ENCODE data around the gene COL2A1. TPM values are rescaled to one million over a fixed set of nuclear protein-coding genes. Genes with fewer than 3 reads are reported as not detected.

COL2A1 gene
- total RNA-seq, 2 experiments from 2014 or later: 0.04 TPM; not detected in 1

GRCh38 chr12:47945341-47945728, 58.9 kb downstream of the COL2A1 start:
- H3K4me1 Mint-ChIP-seq: peaks cover 1% of the 10 kb centered on the region
- H3K27me3 Mint-ChIP-seq: peaks cover 26% of the 10 kb centered on the region
- DNase-seq: no peak
- no peaks in the 10 kb centered on the region for H3K36me3 Mint-ChIP-seq
- H3K9me3 Mint-ChIP-seq: no peaks in the 10 kb centered on the region
- H3K4me3 Mint-ChIP-seq: no peak overlapping the region
- no peak overlapping the region for H3K27ac Mint-ChIP-seq

- no peak overlapping the region for H3K4me3 Mint-ChIP-seq
- no peak for DNase-seq
- H3K4me1 Mint-ChIP-seq: peaks cover 1% of the 10 kb centered on the region
- no peaks in the 10 kb centered on the region for H3K9me3 Mint-ChIP-seq
- no peak overlapping the region for H3K27ac Mint-ChIP-seq
- H3K36me3 Mint-ChIP-seq: no peaks in the 10 kb centered on the region
- peaks cover 32% of the 10 kb centered on the region for H3K27me3 Mint-ChIP-seq
Observed at GRCh38 chr12:47944685-47945340, 59.5 kb downstream of the COL2A1 start.

GRCh38 chr12:47943623-47944340, 60.5 kb downstream of the COL2A1 start:
- Mint-ChIP-seq H3K27ac (no peak overlapping the region), H3K4me1 (no peaks in the 10 kb centered on the region), H3K36me3 (no peaks in the 10 kb centered on the region), H3K4me3 (no peak overlapping the region), H3K27me3 (peaks cover 32% of the 10 kb centered on the region), H3K9me3 (no peaks in the 10 kb centered on the region)
- DNase-seq: no peak

DNA sequence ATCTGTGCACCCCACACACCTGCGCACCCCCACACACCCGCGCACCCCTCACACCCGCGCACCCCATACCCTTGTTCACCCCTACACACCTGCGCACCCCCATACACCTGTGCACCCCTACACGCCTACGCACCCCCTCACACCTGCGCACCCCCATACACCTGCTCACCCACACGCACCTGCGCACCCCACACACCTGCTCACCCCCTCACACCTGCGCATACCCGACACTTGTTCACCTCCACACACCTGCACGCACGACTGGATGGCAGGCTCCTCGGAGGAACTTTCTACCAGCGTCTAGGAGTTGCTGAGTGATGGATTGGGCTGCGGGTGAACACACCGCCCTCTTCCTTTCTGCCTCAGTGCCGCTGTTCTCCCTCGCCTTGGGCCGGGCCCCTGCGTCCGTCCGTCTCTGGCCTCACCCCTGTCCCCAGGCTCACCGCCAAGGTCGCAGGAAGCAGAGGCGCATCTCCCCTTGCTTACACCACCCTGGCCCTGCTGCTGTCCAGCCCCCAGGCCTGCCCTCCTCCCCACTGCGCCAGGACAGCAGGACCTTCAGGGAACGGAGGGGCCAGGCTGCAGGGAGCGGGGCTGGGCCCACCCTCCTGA, 61.6 kb downstream of the COL2A1 start:
- Mint-ChIP-seq H3K9me3 (no peaks in the 10 kb centered on the region), H3K4me1 (no peaks in the 10 kb centered on the region), H3K27ac (no peak overlapping the region), H3K36me3 (no peaks in the 10 kb centered on the region), H3K4me3 (no peak overlapping the region), H3K27me3 (peaks cover 32% of the 10 kb centered on the region)
- DNase-seq: no peak

- Mint-ChIP-seq H3K9me3 (no peaks in the 10 kb centered on the region), H3K36me3 (no peaks in the 10 kb centered on the region), H3K27me3 (peaks cover 32% of the 10 kb centered on the region), H3K4me3 (no peak overlapping the region), H3K27ac (no peak overlapping the region), H3K4me1 (no peaks in the 10 kb centered on the region)
- DNase-seq: no peak
Observed at GRCh38 chr12:47941871-47942613, 62.2 kb downstream of the COL2A1 start.

GRCh38 chr12:47941475-47941780, 62.8 kb downstream of the COL2A1 start:
- no peaks in the 10 kb centered on the region for H3K9me3 Mint-ChIP-seq
- H3K27ac Mint-ChIP-seq: no peak overlapping the region
- no peak for DNase-seq
- no peaks in the 10 kb centered on the region for H3K36me3 Mint-ChIP-seq
- no peaks in the 10 kb centered on the region for H3K4me1 Mint-ChIP-seq
- H3K4me3 Mint-ChIP-seq: no peak overlapping the region
- peaks cover 26% of the 10 kb centered on the region for H3K27me3 Mint-ChIP-seq

DNA sequence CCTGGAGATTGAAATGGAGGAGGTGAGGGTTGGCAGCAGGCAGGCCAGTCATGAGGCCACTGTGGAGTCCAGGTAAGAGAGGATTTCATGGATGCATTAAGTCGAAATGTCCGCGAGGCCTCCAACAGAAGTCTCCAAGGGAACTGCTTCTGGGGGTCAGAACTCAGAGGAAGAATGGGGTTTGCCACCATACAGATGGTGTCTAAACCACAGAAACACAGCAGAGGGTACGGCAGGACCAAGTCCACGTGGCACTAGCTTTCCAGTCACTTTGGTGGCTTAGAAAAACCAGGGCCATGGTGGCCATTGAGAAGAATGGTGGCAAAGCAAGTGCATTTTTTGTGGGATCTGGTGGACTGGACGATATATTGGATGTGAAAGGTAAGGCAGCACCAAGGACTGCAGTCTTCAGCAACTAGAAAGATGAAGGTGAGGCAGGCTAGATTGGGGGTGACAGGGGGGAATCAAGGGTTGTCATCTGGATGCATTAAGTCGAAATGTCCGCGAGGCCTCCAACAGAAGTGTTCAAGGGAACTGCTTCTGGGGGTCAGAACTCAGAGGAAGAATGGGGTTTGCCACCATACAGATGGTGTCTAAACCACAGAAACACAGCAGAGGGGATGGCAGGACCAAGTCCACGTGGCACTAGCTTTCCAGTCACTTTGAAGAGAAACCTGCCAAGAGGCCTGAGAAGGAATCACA, 63.4 kb downstream of the COL2A1 start:
- Mint-ChIP-seq H3K9me3 (no peaks in the 10 kb centered on the region), H3K27ac (no peak overlapping the region), H3K4me1 (no peaks in the 10 kb centered on the region)

GRCh38 chr12:47939009-47939601, 65.2 kb downstream of the COL2A1 start:
- no peaks in the 10 kb centered on the region for H3K4me1 Mint-ChIP-seq
- no peak overlapping the region for H3K27ac Mint-ChIP-seq

More for the DNA sequence above, 63.4 kb downstream of the COL2A1 start:
- no peak for DNase-seq
- H3K36me3 Mint-ChIP-seq: no peaks in the 10 kb centered on the region
- no peak overlapping the region for H3K4me3 Mint-ChIP-seq
- H3K27me3 Mint-ChIP-seq: peaks cover 24% of the 10 kb centered on the region

GRCh38 chr12:47938594-47938993, 65.7 kb downstream of the COL2A1 start:
- peaks cover 24% of the 10 kb centered on the region for H3K27me3 Mint-ChIP-seq
- H3K4me3 Mint-ChIP-seq: no peak overlapping the region
- DNase-seq: no peak
- H3K4me1 Mint-ChIP-seq: no peaks in the 10 kb centered on the region
- no peaks in the 10 kb centered on the region for H3K36me3 Mint-ChIP-seq
- no peaks in the 10 kb centered on the region for H3K9me3 Mint-ChIP-seq
- H3K27ac Mint-ChIP-seq: no peak overlapping the region

More at GRCh38 chr12:47939009-47939601, 65.2 kb downstream of the COL2A1 start:
- no peak for DNase-seq
- Mint-ChIP-seq H3K36me3 (no peaks in the 10 kb centered on the region), H3K27me3 (peaks cover 24% of the 10 kb centered on the region), H3K4me3 (no peak overlapping the region), H3K9me3 (no peaks in the 10 kb centered on the region)

- Mint-ChIP-seq H3K27me3 (peaks cover 24% of the 10 kb centered on the region), H3K36me3 (no peaks in the 10 kb centered on the region), H3K4me3 (no peak overlapping the region), H3K27ac (no peak overlapping the region), H3K9me3 (no peaks in the 10 kb centered on the region), H3K4me1 (no peaks in the 10 kb centered on the region)
- no peak for DNase-seq
Observed at GRCh38 chr12:47938093-47938492, 66.2 kb downstream of the COL2A1 start.

DNA sequence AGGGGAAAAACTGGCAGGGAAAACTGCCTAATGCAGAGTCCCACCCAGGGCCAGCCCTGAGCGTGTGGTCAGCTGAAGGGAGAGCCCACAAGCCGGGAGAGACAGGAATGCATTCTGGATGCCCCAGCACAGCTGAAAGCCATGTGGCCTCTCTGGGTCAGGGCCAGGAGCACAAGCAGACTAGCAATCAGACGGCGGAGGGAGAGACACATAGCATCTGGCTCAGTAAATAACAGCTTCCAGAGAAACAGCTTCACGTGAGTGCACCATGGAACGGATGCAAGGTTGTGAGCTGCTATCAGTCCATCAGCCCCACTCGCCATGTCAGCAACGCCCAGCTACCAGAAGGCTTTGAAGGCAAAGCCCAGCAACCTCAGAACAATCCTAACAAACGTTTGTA, 69.1 kb downstream of the COL2A1 start:
- H3K4me1 Mint-ChIP-seq: no peaks in the 10 kb centered on the region
- no peaks in the 10 kb centered on the region for H3K36me3 Mint-ChIP-seq
- no peak overlapping the region for H3K4me3 Mint-ChIP-seq
- H3K27ac Mint-ChIP-seq: no peak overlapping the region
- H3K27me3 Mint-ChIP-seq: peaks cover 8% of the 10 kb centered on the region
- DNase-seq: no peak
- H3K9me3 Mint-ChIP-seq: no peaks in the 10 kb centered on the region

DNA sequence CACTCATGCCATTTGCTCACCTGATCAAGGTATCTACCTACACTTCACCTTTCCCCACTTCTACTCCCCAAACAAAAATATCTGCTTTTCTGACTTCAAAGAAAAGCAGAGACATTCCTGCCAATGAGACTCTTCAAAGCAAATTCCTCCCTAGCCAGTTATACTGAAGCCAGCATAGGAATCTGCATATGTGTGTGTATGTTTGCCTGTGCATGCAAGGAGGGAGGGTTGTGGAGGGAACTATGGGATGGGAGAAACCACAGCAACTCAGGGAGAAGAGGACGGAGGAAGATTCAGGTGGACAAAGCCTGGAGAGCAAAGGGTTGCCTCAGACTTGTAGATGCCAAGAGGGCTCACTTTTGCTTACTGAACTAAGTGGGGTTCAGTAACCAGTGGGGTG, 73.1 kb downstream of the COL2A1 start:
- Mint-ChIP-seq H3K9me3 (no peaks in the 10 kb centered on the region), H3K4me3 (no peak overlapping the region), H3K36me3 (no peaks in the 10 kb centered on the region), H3K4me1 (no peaks in the 10 kb centered on the region), H3K27ac (no peak overlapping the region), H3K27me3 (peaks cover 3% of the 10 kb centered on the region)
- DNase-seq: no peak

- H3K27me3 Mint-ChIP-seq: peaks cover 3% of the 10 kb centered on the region
- no peaks in the 10 kb centered on the region for H3K4me1 Mint-ChIP-seq
- DNase-seq: no peak
- H3K27ac Mint-ChIP-seq: no peak overlapping the region
- no peaks in the 10 kb centered on the region for H3K9me3 Mint-ChIP-seq
- H3K4me3 Mint-ChIP-seq: no peak overlapping the region
- no peaks in the 10 kb centered on the region for H3K36me3 Mint-ChIP-seq
Observed at GRCh38 chr12:47930634-47931033, 73.6 kb downstream of the COL2A1 start.

GRCh38 chr12:47927346-47927745, 76.9 kb downstream of the COL2A1 start:
- peaks cover 17% of the 10 kb centered on the region for H3K27me3 Mint-ChIP-seq
- H3K4me3 Mint-ChIP-seq: no peak overlapping the region
- H3K4me1 Mint-ChIP-seq: no peaks in the 10 kb centered on the region
- H3K27ac Mint-ChIP-seq: no peak overlapping the region
- no peaks in the 10 kb centered on the region for H3K9me3 Mint-ChIP-seq
- H3K36me3 Mint-ChIP-seq: no peaks in the 10 kb centered on the region
- no peak for DNase-seq

Measured in activated naive CD8-positive, alpha-beta T cell treated with anti-CD3 and anti-CD28 coated beads for 36 hours (primary cell).